B cell (primary cell): Measurements from ENCODE around the gene PEBP1.

ENCODE experiments used
- CTCF ChIP-seq: fragments of 200-600 bp; IDR thresholded peaks from one replicate; pipeline ENCODE4 v1.8.0; 2022; ENCODE audit warnings: antibody characterized with exemption, mild to moderate bottlenecking
- EZH2 ChIP-seq: IDR thresholded peaks from 2 replicates; pipeline ENCODE4 v1.6.1; 2012; ENCODE audit warnings: borderline replicate concordance, low read depth, mild to moderate bottlenecking, moderate library complexity, low read length; ENCODE audit not compliant: insufficient read depth, poor library complexity, severe bottlenecking

- no peak for TF ChIP-seq CTCF
- TF ChIP-seq EZH2, result no peak
Observed at GRCh38 chr12:118107011-118107410, 28.9 kb upstream of the PEBP1 start.
